Stimulated activated naive CD8-positive, alpha-beta T cell treated with anti-CD3 and anti-CD28 coated beads, Interleukin-15, amount 100 ng/mL, for 72 hours (primary cell): ENCODE data around the gene OTUD7B.
A peak's percentile ranks its signal among the peaks of the same experiment; 100 is the strongest.
"Not testable (repeated sequence)": the region's sequence is repeated elsewhere in the genome, so short reads cannot be mapped to it uniquely, and the experiment has no call there.

Source experiments
- ATAC-seq: fragments of 150-1000 bp; cut with Tn5 transposase; 2 replicates; pipeline ENCODE4 v1.10.0; 2021; ENCODE audit warnings: mild to moderate bottlenecking, moderate library complexity
- DNase-seq, 2 donors: peaks; one replicate each; pipeline ENCODE4 v3.0.0; 2021 to 2022
- H3K27ac Mint-ChIP-seq, 2 donors: one replicate each; pipeline ENCODE4 v1.8.0; 2022; ENCODE audit warnings: mild to moderate bottlenecking in 2 of 2, mixed read lengths in 2 of 2, moderate library complexity in 2 of 2
- H3K27me3 Mint-ChIP-seq: one replicate; pipeline ENCODE4 v1.8.0; 2022; ENCODE audit warnings: mixed read lengths
- H3K4me1 Mint-ChIP-seq: one replicate; pipeline ENCODE4 v1.8.0; 2022; ENCODE audit warnings: mild to moderate bottlenecking, mixed read lengths
- H3K4me3 Mint-ChIP-seq, 2 donors: one replicate each; pipeline ENCODE4 v1.8.0; 2022; ENCODE audit warnings: mild to moderate bottlenecking in 2 of 2, mixed read lengths in 2 of 2, moderate library complexity in 1 of 2
- H3K9me3 Mint-ChIP-seq, 2 donors: one replicate each; pipeline ENCODE4 v1.8.0; 2022; ENCODE audit warnings: mixed read lengths in 2 of 2

OTUD7B gene

DNA sequence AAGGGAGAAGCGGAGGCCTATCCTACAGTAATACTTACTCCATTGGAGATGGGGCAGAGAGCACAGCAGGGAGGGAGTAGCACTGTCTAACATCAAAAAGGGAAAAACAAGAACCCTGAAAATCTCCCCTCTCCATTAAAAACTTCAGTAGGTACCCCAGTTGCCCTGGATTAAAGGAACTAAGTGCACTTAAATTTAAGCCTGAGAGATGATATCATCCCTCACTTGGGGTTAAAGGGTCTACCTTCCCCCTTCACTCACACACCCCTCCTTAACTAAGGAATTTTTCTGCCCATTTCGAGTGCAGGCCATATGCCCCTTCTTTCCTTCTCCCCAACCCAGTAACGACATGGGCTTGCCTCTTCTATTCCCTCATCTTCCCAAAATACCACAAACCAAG lies 70.1 kb downstream of the OTUD7B start:
- DNase-seq (no peak), ATAC-seq (no peak)
- Mint-ChIP-seq H3K27me3 (no peaks in the 10 kb centered on the region), H3K4me1 (peaks cover 53% of the 10 kb centered on the region), H3K9me3 (no peaks in the 10 kb centered on the region), H3K27ac (peak overlapping the region in 1 of 2 donors; percentile 5), H3K4me3 (no peak overlapping the region)

DNA sequence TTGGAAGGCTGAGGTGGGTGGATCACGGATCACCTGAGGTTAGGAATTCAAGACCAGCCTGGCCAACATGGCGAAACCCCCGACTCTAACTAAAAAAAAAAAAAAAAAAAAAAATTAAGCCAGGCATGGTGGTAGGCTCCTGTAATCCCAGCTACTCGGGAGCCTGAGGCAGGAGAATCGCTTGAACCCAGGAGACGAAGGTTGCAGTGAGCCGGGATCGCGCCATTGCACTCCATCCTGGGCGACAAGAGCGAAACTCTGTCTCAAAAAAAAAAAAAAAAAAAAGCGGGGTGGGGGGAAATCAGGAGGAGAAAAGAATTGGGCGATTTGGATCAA lies 71.9 kb downstream of the OTUD7B start:
- ATAC-seq, DNase-seq, H3K9me3 Mint-ChIP-seq, H3K27me3 Mint-ChIP-seq: not testable (repeated sequence)
- Mint-ChIP-seq H3K4me3 (peak overlapping the region; percentile 53 to 62), H3K27ac (peak overlapping the region in 1 of 2 donors; percentile 29), H3K4me1 (peaks cover 42% of the 10 kb centered on the region)

GRCh38 chr1:149937759-149938158 lies 72.8 kb downstream of the OTUD7B start:
- H3K27ac Mint-ChIP-seq, result peak overlapping the region in 1 of 2 donors; percentile 85
- H3K27me3 Mint-ChIP-seq, result no peaks in the 10 kb centered on the region
- DNase-seq (no peak), ATAC-seq (peak; percentile 69)
- peak overlapping the region; percentile 55 to 65 for H3K4me3 Mint-ChIP-seq
- no peaks in the 10 kb centered on the region for H3K9me3 Mint-ChIP-seq
- H3K4me1 Mint-ChIP-seq, result peaks cover 35% of the 10 kb centered on the region

GRCh38 chr1:149936992-149937705 lies 73.4 kb downstream of the OTUD7B start:
- H3K4me1 Mint-ChIP-seq, result peaks cover 35% of the 10 kb centered on the region
- peak overlapping the region in 1 of 2 donors; percentile 85 for H3K27ac Mint-ChIP-seq
- no peaks in the 10 kb centered on the region for H3K27me3 Mint-ChIP-seq
- no peaks in the 10 kb centered on the region for H3K9me3 Mint-ChIP-seq
- DNase-seq, result no peak
- H3K4me3 Mint-ChIP-seq, result peak overlapping the region; percentile 55 to 65
- peak; percentile 31 for ATAC-seq

DNA sequence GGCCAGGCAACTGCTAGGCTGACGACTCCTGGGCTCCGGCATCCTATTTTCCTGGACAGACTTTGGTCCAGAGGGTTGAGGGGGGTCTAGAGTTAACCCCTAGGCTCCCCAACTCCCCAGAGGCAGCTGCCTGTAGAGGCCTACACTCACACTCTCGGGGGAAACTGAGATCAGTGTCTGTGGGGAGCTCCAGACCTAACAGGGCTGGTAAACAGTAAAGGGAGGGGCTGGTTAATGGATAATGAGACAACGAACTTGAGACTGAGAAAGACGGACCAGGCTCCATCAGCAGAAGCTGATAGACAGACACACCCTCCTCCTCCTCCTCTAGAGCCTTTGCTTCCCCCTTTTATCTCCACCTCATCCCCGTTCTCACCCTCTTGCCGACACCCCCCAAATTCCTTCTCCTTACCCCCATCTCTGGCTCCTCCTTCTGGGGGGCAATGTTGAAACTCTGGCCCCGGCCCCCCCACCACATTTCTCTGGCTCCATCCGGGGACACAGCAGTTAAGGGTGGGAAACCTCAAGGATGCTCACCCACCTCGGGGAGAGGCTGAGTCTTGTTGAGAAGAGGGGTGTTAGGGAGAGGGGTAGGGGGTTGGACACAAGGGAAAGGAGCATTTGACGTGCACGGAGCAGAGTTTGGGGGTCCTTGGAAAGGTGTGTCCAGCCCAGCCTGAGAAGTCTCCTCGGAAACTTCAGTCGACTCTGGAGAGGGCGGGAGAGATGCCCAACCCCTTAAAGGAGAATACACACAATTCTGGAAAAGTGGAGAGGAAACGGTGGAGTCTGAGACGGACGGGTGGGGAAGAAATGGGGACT lies 74.1 kb downstream of the OTUD7B start, which contains the start of gene MTMR11:
Gene MTMR11, minus strand, starts transcription at position 710 of the 822 bp plus-strand sequence. Its CDS starts 232 bp downstream, at position 478.
- ATAC-seq (no peak), DNase-seq (no peak)
- no peaks in the 10 kb centered on the region for H3K9me3 Mint-ChIP-seq
- H3K4me1 Mint-ChIP-seq, result peaks cover 40% of the 10 kb centered on the region
- no peaks in the 10 kb centered on the region for H3K27me3 Mint-ChIP-seq
- H3K27ac Mint-ChIP-seq, result peak within 1 kb of the TSS in 1 of 2 donors; percentile 85
- H3K4me3 Mint-ChIP-seq, result peak within 1 kb of the TSS; percentile 55 to 65

DNA sequence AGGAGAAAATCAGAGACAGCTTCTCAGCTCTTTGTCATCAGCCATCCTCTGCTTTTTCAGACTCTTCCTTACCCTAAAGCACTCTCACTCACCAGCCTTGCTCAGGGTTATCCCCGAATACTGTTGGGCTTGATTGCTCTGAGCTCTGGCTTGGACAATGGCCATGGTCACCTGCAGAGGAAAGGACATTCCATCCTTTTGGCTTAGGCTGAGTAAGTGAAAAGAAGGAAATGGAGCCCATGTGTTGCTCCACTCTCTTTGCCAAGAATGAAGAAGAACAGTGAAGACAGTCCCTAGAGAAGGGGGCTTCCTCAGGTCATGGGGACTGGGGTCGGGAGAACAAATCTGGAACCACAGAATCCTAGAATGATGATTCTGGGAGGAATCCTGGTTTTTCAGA lies 76.2 kb downstream of the OTUD7B start:
- Mint-ChIP-seq H3K27ac (peak overlapping the region in 1 of 2 donors; percentile 12), H3K9me3 (no peaks in the 10 kb centered on the region), H3K27me3 (no peaks in the 10 kb centered on the region), H3K4me3 (no peak overlapping the region), H3K4me1 (peaks cover 46% of the 10 kb centered on the region)
- DNase-seq (no peak), ATAC-seq (no peak)

DNA sequence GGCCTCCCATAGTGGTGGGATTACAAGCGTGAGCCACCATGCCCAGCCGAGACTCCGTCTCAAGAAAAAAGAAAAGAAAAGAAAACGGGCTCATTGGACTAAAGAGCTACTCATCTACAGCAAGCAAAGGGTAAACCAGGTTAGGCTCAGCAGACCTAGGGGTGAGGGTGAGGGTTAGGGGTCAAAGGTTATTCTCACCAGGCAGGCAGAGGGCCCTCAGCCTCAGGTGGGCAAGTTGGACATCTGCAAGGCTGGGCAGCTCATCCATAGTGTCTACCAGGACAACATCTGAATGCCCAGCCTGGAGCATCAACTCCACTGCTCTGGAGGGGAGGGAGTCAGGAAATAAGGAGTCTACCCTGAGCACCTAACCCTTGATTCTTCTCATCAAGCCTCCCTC lies 77.3 kb downstream of the OTUD7B start:
- no peak for ATAC-seq
- H3K9me3 Mint-ChIP-seq, result no peaks in the 10 kb centered on the region
- no peaks in the 10 kb centered on the region for H3K27me3 Mint-ChIP-seq
- no peak overlapping the region for H3K4me3 Mint-ChIP-seq
- DNase-seq, result no peak
- H3K27ac Mint-ChIP-seq, result peak overlapping the region in 1 of 2 donors; percentile 55
- H3K4me1 Mint-ChIP-seq, result peaks cover 40% of the 10 kb centered on the region

DNA sequence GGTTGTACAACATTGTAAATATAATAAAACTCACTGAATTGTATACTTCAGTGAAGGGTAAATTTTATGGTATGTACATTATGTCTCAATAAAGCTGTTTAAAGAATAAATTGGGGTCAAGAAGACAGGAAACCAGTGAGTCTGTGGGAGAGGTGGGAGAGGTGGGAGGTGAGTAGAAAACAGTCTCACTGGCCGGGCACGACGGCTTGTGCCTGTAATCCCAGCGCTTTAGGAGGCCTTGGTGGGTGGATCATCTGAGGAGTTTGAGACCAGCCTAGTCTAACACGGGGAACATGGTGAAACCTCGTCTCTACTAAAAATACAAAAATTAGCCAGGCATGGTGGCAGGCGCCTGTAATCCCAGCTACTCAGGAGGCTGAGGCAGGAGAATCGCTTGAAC lies 78.1 kb downstream of the OTUD7B start:
- no peaks in the 10 kb centered on the region for H3K27me3 Mint-ChIP-seq
- H3K4me1 Mint-ChIP-seq, result peaks cover 34% of the 10 kb centered on the region

GRCh38 chr1:149931212-149931790 lies 79.2 kb downstream of the OTUD7B start:
- H3K4me1 Mint-ChIP-seq, result peaks cover 25% of the 10 kb centered on the region
- ATAC-seq (no peak), DNase-seq (no peak)
- H3K27ac Mint-ChIP-seq, result peak overlapping the region in 1 of 2 donors; percentile 0
- peak overlapping the region in 1 of 2 donors; percentile 39 for H3K4me3 Mint-ChIP-seq
- no peaks in the 10 kb centered on the region for H3K27me3 Mint-ChIP-seq
- no peaks in the 10 kb centered on the region for H3K9me3 Mint-ChIP-seq

More for the DNA sequence above, 78.1 kb downstream of the OTUD7B start:
- Mint-ChIP-seq H3K9me3 (no peaks in the 10 kb centered on the region), H3K4me3 (no peak overlapping the region), H3K27ac (no peak overlapping the region)
- ATAC-seq (no peak), DNase-seq (no peak)

- Mint-ChIP-seq H3K27ac (no peak overlapping the region), H3K27me3 (no peaks in the 10 kb centered on the region), H3K9me3 (no peaks in the 10 kb centered on the region), H3K4me1 (peaks cover 39% of the 10 kb centered on the region), H3K4me3 (no peak overlapping the region)
- DNase-seq (no peak), ATAC-seq (no peak)
Measured at GRCh38 chr1:149929856-149930255, 80.7 kb downstream of the OTUD7B start.

- no peaks in the 10 kb centered on the region for H3K9me3 Mint-ChIP-seq
- H3K27me3 Mint-ChIP-seq, result no peaks in the 10 kb centered on the region
- ATAC-seq (no peak), DNase-seq (no peak)
- peak overlapping the region; percentile 94 to 99 for H3K4me3 Mint-ChIP-seq
- peaks cover 44% of the 10 kb centered on the region for H3K4me1 Mint-ChIP-seq
- H3K27ac Mint-ChIP-seq, result peak overlapping the region; percentile 96 to 97
Measured at GRCh38 chr1:149928401-149928724, 82.2 kb downstream of the OTUD7B start.

DNA sequence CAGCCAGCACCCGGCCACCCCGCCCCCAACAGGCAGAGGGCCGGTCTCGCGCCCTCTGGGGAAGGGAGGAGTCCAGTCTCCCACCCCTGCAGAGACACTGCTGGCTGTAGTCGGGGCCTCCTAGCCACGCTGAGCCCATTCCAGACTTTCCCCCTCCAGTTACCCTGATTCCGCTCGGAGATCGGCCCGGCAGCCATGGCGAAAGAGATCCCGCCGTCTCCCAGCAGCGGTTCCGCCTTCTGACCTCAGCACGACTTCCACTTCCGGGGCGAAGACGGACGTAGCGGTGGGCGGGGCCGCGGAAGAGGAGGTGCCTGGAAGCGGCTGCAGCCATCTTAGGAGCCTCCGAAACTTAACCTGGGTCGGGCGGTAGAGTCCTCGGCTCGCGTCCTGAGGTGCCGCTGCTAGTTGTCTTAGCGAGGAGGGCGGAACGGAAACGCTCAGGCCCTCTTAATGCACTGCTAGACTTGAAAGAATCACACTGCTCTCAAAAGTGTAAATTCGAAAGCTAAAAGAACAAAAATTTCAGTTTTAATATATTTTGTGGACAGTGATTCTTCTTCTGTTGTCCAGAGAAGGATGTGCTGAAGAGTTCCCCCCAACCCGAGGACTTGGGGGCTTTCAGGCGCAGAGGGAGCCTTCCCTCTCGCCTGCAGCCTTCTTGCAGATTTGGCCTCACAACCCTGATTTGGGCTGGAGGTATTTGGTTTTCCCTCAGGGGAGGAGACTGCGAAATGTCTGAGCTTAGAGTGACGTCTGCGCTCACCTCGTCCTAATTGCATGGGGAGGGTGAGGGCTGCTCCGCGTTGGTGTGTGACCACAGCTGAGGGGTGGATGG lies 82.7 kb downstream of the OTUD7B start, which contains the start of gene SF3B4:
Gene SF3B4, minus strand, starts transcription at position 241 of the 838 bp plus-strand sequence. Its CDS starts 44 bp downstream, at position 197.
- Mint-ChIP-seq H3K27me3 (no peaks in the 10 kb centered on the region), H3K27ac (peak within 1 kb of the TSS; percentile 96 to 97), H3K4me1 (peaks cover 44% of the 10 kb centered on the region), H3K4me3 (peak within 1 kb of the TSS; percentile 94 to 99), H3K9me3 (no peaks in the 10 kb centered on the region)
- ATAC-seq, result peak; percentile 97
- peak; percentile 90 to 95 for DNase-seq

DNA sequence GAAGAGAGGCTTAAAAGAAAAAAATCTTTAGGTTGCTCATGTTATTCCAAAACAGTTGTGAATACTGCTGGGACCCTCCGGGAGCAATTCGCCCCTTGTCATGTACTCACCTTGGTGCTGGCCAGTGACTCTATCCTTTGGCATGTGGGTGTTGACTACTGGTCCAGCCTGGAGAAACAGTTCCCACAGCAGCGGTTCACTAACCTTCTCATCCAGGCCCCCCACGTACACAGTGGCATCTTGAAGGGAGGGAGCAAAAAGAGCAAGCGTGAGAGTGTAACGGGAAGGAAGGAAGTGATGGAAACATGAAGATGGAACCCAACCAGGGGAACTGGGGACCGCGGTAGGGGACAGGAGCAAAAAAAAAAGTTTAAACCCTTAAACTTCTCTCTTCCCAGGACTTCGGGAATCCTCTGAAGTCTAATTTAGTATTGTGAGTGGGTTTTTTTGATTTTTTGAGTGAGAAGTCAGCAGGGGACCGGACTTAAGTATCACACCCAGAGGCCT lies 83.4 kb downstream of the OTUD7B start:
- H3K27ac Mint-ChIP-seq, result peak overlapping the region; percentile 96 to 97
- no peaks in the 10 kb centered on the region for H3K9me3 Mint-ChIP-seq
- peak overlapping the region; percentile 94 to 99 for H3K4me3 Mint-ChIP-seq
- H3K4me1 Mint-ChIP-seq, result peaks cover 44% of the 10 kb centered on the region
- ATAC-seq (no peak), DNase-seq (no peak)
- no peaks in the 10 kb centered on the region for H3K27me3 Mint-ChIP-seq

DNA sequence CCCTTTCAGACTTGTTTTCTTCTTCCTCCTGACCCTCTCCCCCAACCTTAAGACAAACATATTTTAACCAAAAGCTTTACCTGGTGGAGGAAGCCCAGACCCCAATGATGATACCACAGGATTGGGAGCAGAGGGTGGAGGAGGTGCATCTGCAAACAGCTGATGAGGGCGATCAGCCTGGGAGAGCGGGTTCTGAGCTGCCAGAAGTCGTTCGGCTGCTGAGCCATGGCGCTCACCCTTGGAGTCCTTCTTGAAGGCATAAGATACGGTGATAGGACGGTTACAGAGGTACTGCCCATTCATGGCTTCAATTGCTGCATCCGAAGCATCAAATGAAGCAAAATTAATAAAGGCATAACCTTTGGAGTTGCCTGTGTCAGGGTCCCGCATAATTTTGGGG lies 84.2 kb downstream of the OTUD7B start:
- Mint-ChIP-seq H3K9me3 (no peaks in the 10 kb centered on the region), H3K4me3 (peak overlapping the region; percentile 51 to 59), H3K4me1 (peaks cover 38% of the 10 kb centered on the region), H3K27me3 (no peaks in the 10 kb centered on the region), H3K27ac (no peak overlapping the region)
- DNase-seq (no peak), ATAC-seq (no peak)

GRCh38 chr1:149925751-149926150 lies 84.8 kb downstream of the OTUD7B start:
- no peaks in the 10 kb centered on the region for H3K27me3 Mint-ChIP-seq
- no peaks in the 10 kb centered on the region for H3K9me3 Mint-ChIP-seq
- ATAC-seq, result no peak
- no peak for DNase-seq
- peak overlapping the region; percentile 51 to 59 for H3K4me3 Mint-ChIP-seq
- peak overlapping the region in 1 of 2 donors; percentile 27 for H3K27ac Mint-ChIP-seq
- peaks cover 32% of the 10 kb centered on the region for H3K4me1 Mint-ChIP-seq
